Posterior vena cava (tissue), 2 donors: ENCODE measurements around the gene PODXL2. TPM values are rescaled to one million over a fixed set of nuclear protein-coding genes. Genes with fewer than 3 reads are reported as not detected.

Experiments
- DNase-seq: peaks from one replicate; pipeline ENCODE4 v3.0.0-alpha.2; 2020; ENCODE audit warnings: low spot score
- intact Hi-C, 2 donors: fragments of 100-400 bp; cut with DNase I; formaldehyde crosslinking; loops; one replicate each; pipeline versions ENCODE4 v1.14.1 to v1.14.2; 2022 to 2023
- total RNA-seq, 2 donors: library from RNA; stranded (reverse); fragmentation: NEBNext Ultra II Directional; extraction: Animal tissue kit (Norgen Biotek cat#: 25700); gene quantifications; one replicate each; pipeline ENCODE4 v1.2.1, GENCODE V29; 2021
- donor health status: DM: yes; HTN: yes; CAD: no.
- donor health status: DM: yes; HTN: yes; CAD: no.

The PODXL2 gene
- total RNA-seq, 2 donors from 2014 or later = 2.0 to 2.5 TPM

- peak; percentile 57 for DNase-seq
- intact Hi-C loops = no loop called here
Measured at GRCh38 chr3:127622031-127622430, 7.0 kb upstream of the PODXL2 start.

- peak; percentile 31 for DNase-seq
- intact Hi-C loops = no loop called here
Measured at GRCh38 chr3:127622772-127623576, 6.0 kb upstream of the PODXL2 start.

GRCh38 chr3:127624063-127624462, 4.9 kb upstream of the PODXL2 start:
- DNase-seq = no peak
- intact Hi-C loops = no loop called here

- no peak for DNase-seq
- intact Hi-C loops = no loop called here
Measured at GRCh38 chr3:127625821-127626220, 3.2 kb upstream of the PODXL2 start.

GRCh38 chr3:127628426-127628787, 578 bp upstream of the PODXL2 start:
- intact Hi-C loops = no loop called here
- DNase-seq = no peak

- intact Hi-C loops = no loop called here
- peak; percentile 73 for DNase-seq
Measured at GRCh38 chr3:127629467-127630403, 750 bp downstream of the PODXL2 start.

GRCh38 chr3:127630811-127631714, 2.1 kb downstream of the PODXL2 start:
- DNase-seq = peak; percentile 51

GRCh38 chr3:127632035-127632820, 3.2 kb downstream of the PODXL2 start:
- intact Hi-C loops = no loop called here
- DNase-seq = peak; percentile 49

More at GRCh38 chr3:127630811-127631714, 2.1 kb downstream of the PODXL2 start:
- intact Hi-C loops = no loop called here

- intact Hi-C loops = no loop called here
- DNase-seq = no peak
Measured at GRCh38 chr3:127634653-127635052, 5.7 kb downstream of the PODXL2 start.

GRCh38 chr3:127637546-127637945, 8.6 kb downstream of the PODXL2 start:
- DNase-seq = peak; percentile 23
- intact Hi-C loops = no loop called here

GRCh38 chr3:127637971-127638370, 9.0 kb downstream of the PODXL2 start:
- no peak for DNase-seq
- intact Hi-C loops = no loop called here

- DNase-seq = peak; percentile 55
- intact Hi-C loops = no loop called here
Measured at GRCh38 chr3:127639173-127640041, 10.4 kb downstream of the PODXL2 start.

GRCh38 chr3:127640042-127640355, 11.0 kb downstream of the PODXL2 start:
- DNase-seq = peak; percentile 32
- intact Hi-C loops = no loop called here

- intact Hi-C loops = no loop called here
Measured at GRCh38 chr3:127644641-127645370, 15.8 kb downstream of the PODXL2 start.

GRCh38 chr3:127645371-127646015, 16.5 kb downstream of the PODXL2 start:
- DNase-seq = peak; percentile 42
- intact Hi-C loops = no loop called here

More at GRCh38 chr3:127644641-127645370, 15.8 kb downstream of the PODXL2 start:
- peak; percentile 50 for DNase-seq

- intact Hi-C loops = no loop called here
- peak; percentile 62 for DNase-seq
Measured at GRCh38 chr3:127646501-127647046, 17.6 kb downstream of the PODXL2 start.
